GM12801 (cell line): ENCODE measurements around the gene ANXA6.

ENCODE experiments used
- TF ChIP-seq, protein P1 (sequence below): IDR thresholded peaks from one replicate; pipeline ENCODE4 v1.5.1; 2011; ENCODE audit warnings: control low read depth; ENCODE audit not compliant: insufficient read length; ENCODE audit errors: extremely low read depth

Gene ANXA6

DNA sequence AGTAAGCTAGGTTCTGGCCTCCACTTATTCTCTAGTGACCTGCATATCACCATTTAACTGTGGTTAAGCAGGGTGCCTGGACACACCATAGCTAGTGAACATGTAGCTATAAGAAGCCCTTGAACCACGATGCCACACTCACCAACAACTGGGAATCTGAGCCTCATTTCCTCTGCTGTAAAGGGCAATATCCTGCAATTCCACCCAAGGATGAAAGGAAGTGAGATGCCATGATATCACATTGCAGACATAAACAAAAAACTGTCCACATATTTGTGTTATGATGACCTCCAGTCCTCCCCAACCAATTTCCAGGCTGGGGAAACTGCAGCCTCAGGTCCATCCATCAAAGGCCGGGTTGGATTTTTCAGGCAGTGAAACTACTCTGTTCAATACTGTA lies 87.1 kb downstream of the ANXA6 start:
- TF ChIP-seq, protein P1, sequence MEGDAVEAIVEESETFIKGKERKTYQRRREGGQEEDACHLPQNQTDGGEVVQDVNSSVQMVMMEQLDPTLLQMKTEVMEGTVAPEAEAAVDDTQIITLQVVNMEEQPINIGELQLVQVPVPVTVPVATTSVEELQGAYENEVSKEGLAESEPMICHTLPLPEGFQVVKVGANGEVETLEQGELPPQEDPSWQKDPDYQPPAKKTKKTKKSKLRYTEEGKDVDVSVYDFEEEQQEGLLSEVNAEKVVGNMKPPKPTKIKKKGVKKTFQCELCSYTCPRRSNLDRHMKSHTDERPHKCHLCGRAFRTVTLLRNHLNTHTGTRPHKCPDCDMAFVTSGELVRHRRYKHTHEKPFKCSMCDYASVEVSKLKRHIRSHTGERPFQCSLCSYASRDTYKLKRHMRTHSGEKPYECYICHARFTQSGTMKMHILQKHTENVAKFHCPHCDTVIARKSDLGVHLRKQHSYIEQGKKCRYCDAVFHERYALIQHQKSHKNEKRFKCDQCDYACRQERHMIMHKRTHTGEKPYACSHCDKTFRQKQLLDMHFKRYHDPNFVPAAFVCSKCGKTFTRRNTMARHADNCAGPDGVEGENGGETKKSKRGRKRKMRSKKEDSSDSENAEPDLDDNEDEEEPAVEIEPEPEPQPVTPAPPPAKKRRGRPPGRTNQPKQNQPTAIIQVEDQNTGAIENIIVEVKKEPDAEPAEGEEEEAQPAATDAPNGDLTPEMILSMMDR = no peak

DNA sequence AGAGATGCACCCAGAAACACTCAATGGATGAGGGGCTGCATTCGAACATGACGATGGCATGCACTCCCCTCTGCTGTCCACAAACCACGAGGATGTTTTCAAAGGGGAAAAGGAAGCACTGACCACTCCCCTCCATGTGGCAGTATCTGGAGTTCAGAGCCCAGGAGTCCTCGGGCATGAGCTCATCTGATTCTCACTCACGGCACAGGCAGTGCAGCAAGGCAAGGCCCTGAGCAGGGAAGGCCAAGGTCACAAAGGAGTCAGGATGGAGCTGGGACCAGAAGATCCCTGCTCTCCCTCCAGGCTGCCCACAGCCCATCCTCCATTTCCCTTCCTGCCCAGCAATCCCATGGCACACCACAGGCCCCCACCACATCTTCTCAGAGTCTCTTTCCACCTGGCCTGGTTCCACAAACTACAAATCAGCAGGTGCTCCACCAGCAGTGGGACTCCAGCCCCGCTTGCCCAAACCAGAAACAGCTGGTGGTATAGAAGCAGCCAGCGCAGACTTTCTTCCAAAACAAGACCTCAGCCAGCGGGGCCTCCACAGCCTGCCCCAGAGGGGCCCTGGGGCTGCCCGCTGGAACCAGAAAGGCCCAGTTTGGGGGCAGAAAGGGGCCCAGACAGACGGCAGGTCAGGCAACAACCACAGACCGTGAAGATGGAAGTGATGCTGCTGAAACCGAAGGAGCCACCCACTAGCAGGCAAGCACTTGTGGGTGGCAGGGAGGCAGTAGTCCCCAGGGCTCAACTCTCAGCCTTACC lies 89.0 kb downstream of the ANXA6 start:
- TF ChIP-seq, protein P1 = no peak

DNA sequence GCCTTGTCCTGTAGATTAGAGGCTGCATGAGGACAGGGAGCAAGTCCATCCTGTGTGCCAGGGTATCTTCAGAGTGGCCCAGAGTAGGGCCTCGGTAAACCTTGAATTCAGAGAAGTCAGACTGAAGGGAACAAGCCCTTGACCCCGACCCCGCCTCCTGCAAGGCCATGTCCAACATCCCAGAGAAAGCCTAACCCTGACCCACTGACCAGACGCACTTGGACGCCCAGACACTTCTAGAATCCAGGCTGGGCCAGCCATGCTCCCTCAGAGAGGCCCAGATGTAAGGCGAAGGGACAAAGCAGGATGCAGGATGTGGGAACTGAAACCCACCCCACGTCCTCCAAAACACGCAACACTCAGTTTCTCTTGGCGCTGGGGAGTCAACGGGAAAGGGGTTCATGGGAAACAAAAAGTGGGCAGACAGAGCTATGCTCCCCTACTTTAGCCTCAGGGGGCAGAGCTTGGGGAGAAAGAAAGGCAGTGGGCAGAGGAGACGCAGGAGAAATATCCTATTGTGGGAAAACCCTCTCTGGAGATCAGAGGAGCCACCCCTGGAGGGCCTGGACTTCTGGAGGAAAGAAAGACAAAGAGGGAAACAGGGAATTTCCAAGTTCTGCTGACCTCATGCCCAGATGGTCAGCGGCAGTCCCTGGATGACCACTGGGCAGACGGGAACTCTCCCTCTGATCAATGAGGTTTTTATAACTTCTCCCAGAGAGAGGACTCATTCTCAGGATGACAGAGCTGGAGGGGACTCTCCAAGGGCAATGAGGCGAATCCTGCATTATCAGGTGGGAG lies 89.7 kb downstream of the ANXA6 start:
- TF ChIP-seq, protein P1 = no peak

DNA sequence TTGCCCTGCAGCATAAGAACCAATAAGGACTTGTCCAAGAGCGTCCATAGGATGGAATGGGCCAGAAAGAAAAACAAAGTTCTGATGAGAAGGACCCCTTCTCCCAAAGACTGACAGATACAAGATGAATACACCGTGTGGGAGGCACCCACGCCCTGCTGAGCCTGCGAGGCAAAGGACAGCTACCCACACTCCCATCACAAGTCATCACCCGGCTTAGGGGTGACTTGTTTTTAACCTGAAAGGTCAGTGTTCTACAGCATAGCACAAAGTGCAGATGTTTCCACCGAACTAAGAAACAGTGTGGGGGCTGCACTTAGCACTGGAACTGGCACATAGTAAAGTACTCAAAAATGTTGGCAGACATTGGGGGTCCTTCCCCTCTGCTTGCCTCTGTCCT lies 90.7 kb downstream of the ANXA6 start:
- TF ChIP-seq, protein P1 = no peak

DNA sequence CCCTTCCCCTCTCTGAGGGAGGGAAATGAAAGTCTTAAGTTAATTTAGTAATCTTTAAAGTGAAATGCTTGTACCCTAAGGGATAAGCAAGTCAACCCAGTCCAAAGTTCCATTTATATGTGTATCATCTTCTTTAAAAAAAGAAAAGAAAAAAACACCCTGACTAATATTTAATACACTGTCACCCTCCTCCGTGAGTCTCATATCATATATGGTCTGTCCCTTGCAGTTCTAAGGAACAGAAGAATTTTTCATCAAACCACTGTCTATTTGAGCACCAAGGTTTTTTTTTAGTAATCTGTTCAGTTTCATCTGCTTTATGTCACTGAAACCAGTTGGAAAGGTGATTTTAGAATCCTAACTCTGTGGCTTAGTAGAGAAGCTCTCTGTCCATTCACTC lies 92.0 kb downstream of the ANXA6 start:
- TF ChIP-seq, protein P1 = no peak

DNA sequence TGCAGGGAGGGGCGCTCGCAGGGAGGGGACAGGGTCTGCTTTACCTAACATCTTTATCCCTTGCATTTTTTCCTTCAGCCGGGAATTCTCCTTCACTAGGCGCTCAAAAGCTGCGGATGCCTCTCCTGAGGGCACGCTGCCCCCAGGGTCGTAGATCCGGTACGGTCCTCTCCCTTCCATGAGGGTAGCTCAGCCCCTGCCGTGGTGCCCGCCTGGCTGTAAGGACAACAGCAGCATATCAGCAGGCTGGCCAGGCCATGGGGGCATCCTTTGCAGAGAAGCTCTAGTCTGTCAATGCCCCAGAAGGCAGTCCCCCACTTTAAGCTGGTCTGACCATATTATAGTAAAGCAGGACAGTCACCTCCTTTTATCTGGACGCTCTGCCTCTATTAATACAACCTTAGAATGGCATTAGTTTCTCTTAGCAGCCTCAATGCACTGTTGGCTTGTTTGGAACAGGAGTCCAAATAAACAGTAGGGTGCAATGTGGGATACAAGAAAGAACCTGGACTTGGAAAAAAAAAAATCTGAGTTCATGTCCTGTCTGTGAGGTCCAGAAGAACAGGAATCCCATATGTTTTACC lies 92.6 kb downstream of the ANXA6 start:
- TF ChIP-seq, protein P1 = no peak
